ENCODE data around the gene NKX1-1.
"Not testable (repeated sequence)": the region's sequence is repeated elsewhere in the genome, so short reads cannot be mapped to it uniquely, and the experiment has no call there.

Gene NKX1-1

GRCh38 chr4:1403591-1404572 lies 2.4 kb downstream of the NKX1-1 start:
- no peak for DNase-seq

GRCh38 chr4:1403177-1403583 lies 3.1 kb downstream of the NKX1-1 start:
- DNase-seq: no peak

- DNase-seq: no peak
Observed at GRCh38 chr4:1402516-1403091, 3.6 kb downstream of the NKX1-1 start.

- DNase-seq: no peak
Observed at GRCh38 chr4:1402021-1402515, 4.2 kb downstream of the NKX1-1 start.

GRCh38 chr4:1401409-1402020 lies 4.7 kb downstream of the NKX1-1 start:
- DNase-seq: no peak

GRCh38 chr4:1400831-1401408 lies 5.3 kb downstream of the NKX1-1 start:
- DNase-seq: no peak

GRCh38 chr4:1400191-1400805 lies 5.9 kb downstream of the NKX1-1 start:
- DNase-seq: no peak

- no peak for DNase-seq
Observed at GRCh38 chr4:1399508-1400190, 6.6 kb downstream of the NKX1-1 start.

GRCh38 chr4:1398681-1399507 lies 7.3 kb downstream of the NKX1-1 start:
- DNase-seq: no peak

GRCh38 chr4:1396806-1397455 lies 9.3 kb downstream of the NKX1-1 start:
- DNase-seq: no peak

GRCh38 chr4:1395941-1396805 lies 10.1 kb downstream of the NKX1-1 start:
- DNase-seq: no peak

GRCh38 chr4:1395389-1395820 lies 10.8 kb downstream of the NKX1-1 start:
- DNase-seq: not testable (repeated sequence)

- DNase-seq: not testable (repeated sequence)
Observed at GRCh38 chr4:1394554-1395388, 11.5 kb downstream of the NKX1-1 start.

GRCh38 chr4:1393866-1394265 lies 12.4 kb downstream of the NKX1-1 start:
- DNase-seq: no peak

- DNase-seq: not testable (repeated sequence)
Observed at GRCh38 chr4:1393363-1393762, 12.9 kb downstream of the NKX1-1 start.

GRCh38 chr4:1385373-1386340 lies 20.6 kb downstream of the NKX1-1 start:
- DNase-seq: no peak

- no peak for DNase-seq
Observed at GRCh38 chr4:1384675-1385372, 21.4 kb downstream of the NKX1-1 start.

All from HCEC 1CT (cell line).